ENCODE measurements around the gene PSMA8.
A peak's percentile ranks its signal among the peaks of the same experiment; 100 is the strongest.
"Not testable (repeated sequence)": the region's sequence is repeated elsewhere in the genome, so short reads cannot be mapped to it uniquely, and the experiment has no call there.

The PSMA8 gene

DNA sequence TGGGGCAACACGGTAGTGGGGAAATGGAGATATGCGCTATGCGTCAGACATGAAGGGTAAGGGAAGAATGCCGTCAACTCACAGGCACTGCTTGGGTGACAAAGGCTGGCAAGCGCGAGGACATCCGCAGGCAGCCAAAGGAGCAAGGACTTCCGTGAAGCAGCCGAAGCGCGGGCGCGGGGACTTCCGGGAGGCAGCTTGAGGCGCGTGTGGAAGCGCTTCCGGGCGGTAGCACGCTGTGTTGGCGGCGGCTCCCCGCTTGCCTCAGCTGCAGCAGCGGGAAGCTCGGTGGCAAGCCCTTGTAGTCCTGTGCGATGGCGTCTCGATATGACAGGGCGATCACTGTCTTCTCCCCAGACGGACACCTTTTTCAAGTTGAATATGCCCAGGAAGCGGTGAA lies at the start of gene PSMA8:
Gene PSMA8, plus strand, starts transcription at position 218 of the 400 bp plus-strand sequence. Its CDS starts 97 bp downstream, at position 315.
- FAIRE-seq (no peak), DNase-seq (ENCODE audit: insufficient read length, low spot score) (no peak)
- TF ChIP-seq POLR2A (IDR thresholded peaks at IDR 0.05; ENCODE audit: low read depth, low read length), result no peak

DNA sequence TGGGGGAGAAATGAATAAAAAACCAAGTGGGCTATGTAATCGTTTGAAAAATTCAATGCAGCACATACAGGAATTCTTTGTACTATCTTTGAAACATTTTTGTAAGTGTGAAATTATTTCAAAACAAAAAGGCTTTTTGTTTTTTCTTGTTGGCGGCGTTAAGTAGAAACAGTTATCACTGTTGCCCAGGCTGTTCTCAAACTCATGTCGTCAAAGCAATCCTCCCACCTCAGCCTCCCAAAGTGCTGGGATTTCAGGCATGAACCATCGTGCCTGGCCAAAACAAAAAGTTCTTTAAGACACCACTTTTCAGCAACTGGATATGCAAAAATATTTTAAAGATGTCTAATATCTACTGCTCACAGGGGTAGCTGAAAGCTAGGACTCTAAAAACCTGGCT lies 48.6 kb upstream of the PSMA8 start:
- DNase-seq (ENCODE audit: insufficient read length, low spot score) (no peak), FAIRE-seq (no peak)
- no peak for TF ChIP-seq POLR2A (IDR thresholded peaks at IDR 0.05; ENCODE audit: low read depth, low read length)

DNA sequence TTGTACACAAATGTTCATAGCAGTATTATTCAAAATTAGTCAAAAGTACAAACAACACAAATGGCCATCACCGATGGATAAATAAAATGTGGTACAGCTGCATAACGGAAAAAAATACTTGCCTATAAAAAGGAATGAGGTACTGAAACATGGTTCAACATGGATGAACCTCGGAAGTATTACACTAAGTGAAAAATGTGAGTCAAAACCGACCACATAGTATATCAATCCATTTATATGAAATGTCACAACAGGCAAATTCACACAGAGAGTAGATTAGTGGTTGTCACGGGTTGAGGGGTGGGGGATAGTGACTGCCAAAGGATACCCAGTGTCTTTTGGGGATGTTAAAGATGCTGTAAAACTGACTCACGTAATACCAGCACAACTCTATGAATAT lies 46.7 kb upstream of the PSMA8 start:
- no peak for DNase-seq (ENCODE audit: insufficient read length, low spot score)
- no peak for TF ChIP-seq POLR2A (IDR thresholded peaks at IDR 0.05; ENCODE audit: low read depth, low read length)
- no peak for FAIRE-seq

DNA sequence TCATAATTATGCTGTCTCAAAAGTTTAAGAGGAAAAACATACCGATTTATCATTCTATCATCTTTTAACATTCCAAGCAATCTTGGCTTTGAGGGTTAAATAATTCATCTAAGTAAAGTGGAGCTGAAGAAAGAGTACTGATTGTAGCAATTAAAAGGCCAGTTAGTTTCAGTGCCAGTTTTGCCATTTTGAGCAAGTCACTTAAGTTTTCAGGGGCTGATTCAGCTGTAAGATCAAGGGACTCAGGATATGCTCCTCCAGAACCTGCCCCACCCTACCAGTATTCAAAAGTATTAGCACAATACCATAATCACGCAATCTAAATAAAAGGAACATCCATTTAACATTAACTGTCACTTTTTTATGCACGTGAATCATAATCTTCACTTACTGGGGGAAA lies 45.2 kb upstream of the PSMA8 start:
- no peak for FAIRE-seq
- DNase-seq (ENCODE audit: insufficient read length, low spot score), result no peak
- no peak for TF ChIP-seq POLR2A (IDR thresholded peaks at IDR 0.05; ENCODE audit: low read depth, low read length)

DNA sequence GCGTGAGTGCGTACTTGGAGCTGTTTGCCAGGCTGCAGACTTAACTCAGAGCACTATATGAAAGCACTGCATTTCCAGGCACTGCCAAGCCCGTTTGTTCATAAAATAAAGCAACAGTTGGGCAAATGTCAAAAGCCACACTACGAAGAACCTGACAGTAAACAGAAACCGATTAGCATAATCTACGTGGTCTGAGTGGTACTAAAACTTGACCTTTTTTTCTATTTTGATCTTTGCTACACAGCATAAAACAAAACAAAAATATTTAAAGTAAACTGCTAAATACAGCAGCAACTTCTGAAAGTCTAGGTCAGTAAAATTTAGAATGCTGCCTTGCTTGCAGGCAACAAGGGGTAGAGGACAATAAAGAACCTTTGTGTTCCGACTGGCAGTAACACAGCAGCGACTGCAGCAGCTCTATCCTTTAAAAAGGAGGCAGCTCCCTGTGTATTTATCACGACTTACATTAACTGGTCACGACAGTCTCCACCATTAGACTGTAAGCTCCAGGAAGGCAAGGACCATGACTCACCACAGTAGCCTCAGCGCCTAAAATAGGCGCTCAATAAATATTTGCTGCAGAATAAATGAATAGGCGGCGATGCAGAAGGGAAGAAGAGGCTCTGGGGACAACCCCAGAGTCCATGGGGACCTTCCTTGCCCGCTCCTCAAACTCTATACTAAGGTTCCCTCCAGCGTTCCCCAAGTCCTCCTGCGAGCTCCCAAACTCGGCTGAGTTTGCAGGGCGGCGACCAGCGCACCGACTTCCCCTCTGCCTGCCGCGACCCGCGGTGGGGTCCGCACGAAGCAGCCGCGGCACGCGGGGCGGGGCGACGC lies 44.2 kb upstream of the PSMA8 start:
- peak; percentile 3 for DNase-seq (ENCODE audit: insufficient read length, low spot score)
- no peak for TF ChIP-seq POLR2A (IDR thresholded peaks at IDR 0.05; ENCODE audit: low read depth, low read length)
- no peak for FAIRE-seq

DNA sequence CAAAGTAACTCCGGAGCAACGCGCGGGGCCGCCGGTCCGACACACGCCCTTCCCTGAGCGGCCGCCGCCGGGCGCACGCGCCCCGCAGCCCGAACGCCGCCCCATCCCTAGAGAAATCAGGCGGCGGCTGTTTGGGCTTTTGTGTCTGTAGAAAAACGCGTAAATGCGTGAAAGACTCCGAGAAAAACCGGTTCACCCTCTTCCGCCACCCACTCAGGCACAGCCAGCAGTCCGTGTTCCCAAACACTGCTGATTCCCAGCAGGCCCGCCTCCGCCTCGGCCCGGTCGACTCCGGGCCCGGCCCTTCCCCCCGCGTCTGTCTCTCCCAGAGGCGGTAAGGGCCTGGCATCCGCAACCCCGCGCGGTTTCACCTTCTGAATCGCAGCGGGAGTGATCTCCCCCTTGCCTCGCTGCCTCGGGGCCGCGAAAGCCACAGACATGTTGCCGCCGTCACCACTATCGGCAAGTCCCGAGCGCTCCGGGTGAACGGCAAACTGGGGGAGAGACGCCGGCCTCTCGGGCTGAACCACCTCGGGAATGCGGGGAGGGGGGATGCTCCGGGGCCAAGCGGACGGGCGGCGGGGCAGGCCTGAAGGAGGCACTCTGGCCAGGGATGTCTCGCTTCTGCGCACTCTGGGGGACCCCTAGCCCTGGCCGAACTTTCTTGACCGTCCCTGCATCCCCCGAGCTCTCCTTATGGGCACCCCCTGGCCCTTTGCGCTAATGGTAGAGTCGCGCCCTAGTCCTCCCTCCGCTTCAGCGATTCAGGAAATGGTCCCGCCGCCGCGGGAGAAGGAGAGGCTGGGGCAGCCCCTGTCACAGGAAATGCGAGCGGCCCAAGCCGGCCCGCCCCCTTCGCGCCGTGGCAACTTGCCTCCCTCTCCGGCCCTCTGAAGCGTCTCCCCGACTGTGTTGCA lies 43.3 kb upstream of the PSMA8 start, which contains the start of gene SS18:
Gene SS18, minus strand, starts transcription at position 484 of the 917 bp plus-strand sequence. Its CDS starts 44 bp downstream, at position 440.
- DNase-seq (ENCODE audit: insufficient read length, low spot score) (peak; percentile 66), FAIRE-seq (no peak)
- peak; percentile 92 for TF ChIP-seq POLR2A (IDR thresholded peaks at IDR 0.05; ENCODE audit: low read depth, low read length)

- TF ChIP-seq POLR2A (IDR thresholded peaks at IDR 0.05; ENCODE audit: low read depth, low read length), result no peak
- FAIRE-seq, result peak; percentile 61
Measured at GRCh38 chr18:26091047-26091630, 42.5 kb upstream of the PSMA8 start.

DNA sequence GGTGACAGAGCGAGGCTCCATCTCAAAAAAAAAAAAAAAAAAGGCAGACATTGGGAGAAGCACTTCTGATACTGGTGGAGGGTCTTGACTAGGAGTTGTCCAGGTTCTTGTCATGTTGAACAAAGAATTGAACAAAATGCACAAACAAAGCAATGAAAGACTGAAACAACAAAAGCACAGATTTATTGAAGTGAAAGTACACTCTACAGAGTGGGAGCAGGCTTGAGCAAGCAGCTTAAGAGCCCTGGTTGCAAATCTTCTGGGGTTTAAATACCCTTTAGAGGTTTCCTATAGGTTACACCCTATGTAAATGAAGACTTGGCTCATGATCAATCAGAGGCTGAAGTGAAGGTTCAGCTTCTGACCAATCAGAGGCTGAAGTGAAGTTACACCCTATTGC lies 36.8 kb upstream of the PSMA8 start:
- FAIRE-seq (no peak), DNase-seq (ENCODE audit: insufficient read length, low spot score) (no peak)
- no peak for TF ChIP-seq POLR2A (IDR thresholded peaks at IDR 0.05; ENCODE audit: low read depth, low read length)

More at GRCh38 chr18:26091047-26091630, 42.5 kb upstream of the PSMA8 start:
- DNase-seq (ENCODE audit: insufficient read length, low spot score), result peak; percentile 28

GRCh38 chr18:26097563-26097962 lies 36.1 kb upstream of the PSMA8 start:
- TF ChIP-seq POLR2A (IDR thresholded peaks at IDR 0.05; ENCODE audit: low read depth, low read length), result no peak
- no peak for FAIRE-seq
- DNase-seq (ENCODE audit: insufficient read length, low spot score), result no peak

GRCh38 chr18:26103579-26103978 lies 30.1 kb upstream of the PSMA8 start:
- no peak for TF ChIP-seq POLR2A (IDR thresholded peaks at IDR 0.05; ENCODE audit: low read depth, low read length)
- no peak for DNase-seq (ENCODE audit: insufficient read length, low spot score)
- no peak for FAIRE-seq

GRCh38 chr18:26104035-26104434 lies 29.6 kb upstream of the PSMA8 start:
- TF ChIP-seq POLR2A (IDR thresholded peaks at IDR 0.05; ENCODE audit: low read depth, low read length), result no peak
- no peak for FAIRE-seq

GRCh38 chr18:26119246-26119645 lies 14.4 kb upstream of the PSMA8 start:
- TF ChIP-seq POLR2A (IDR thresholded peaks at IDR 0.05; ENCODE audit: low read depth, low read length), result no peak
- no peak for FAIRE-seq

More at GRCh38 chr18:26104035-26104434, 29.6 kb upstream of the PSMA8 start:
- DNase-seq (ENCODE audit: insufficient read length, low spot score), result no peak

GRCh38 chr18:26121476-26121875 lies 12.2 kb upstream of the PSMA8 start:
- FAIRE-seq, result no peak
- DNase-seq (ENCODE audit: insufficient read length, low spot score), result no peak
- no peak for TF ChIP-seq POLR2A (IDR thresholded peaks at IDR 0.05; ENCODE audit: low read depth, low read length)

More at GRCh38 chr18:26119246-26119645, 14.4 kb upstream of the PSMA8 start:
- no peak for DNase-seq (ENCODE audit: insufficient read length, low spot score)

DNA sequence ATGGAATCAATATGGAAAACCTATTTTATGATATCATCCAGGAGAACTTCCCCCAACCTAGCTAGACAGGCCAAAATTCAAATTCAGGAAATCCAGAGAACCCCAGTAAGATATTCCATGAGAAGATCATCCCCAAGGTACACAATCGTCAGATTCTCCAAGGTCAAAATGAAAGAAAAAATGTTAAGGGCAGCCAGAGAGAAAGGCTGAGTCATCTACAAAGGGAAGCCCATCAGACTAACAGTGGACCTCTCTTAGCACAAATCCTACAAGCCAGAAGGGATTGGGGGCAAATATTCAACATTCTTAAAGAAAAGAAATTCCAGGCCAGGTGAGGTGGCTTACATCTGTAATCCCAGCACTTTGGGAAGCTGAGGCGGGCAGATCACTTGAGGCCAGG lies 11.7 kb upstream of the PSMA8 start:
- not testable (repeated sequence) for DNase-seq (ENCODE audit: insufficient read length, low spot score); FAIRE-seq

Data from H54 (cell line).